OCI-LY3 (cell line): ENCODE results near the gene PALLD.

Experiments
- EZH2phosphoT487 ChIP-seq: fragments of 200-600 bp; shearing (Covaris generic); IDR thresholded peaks from 2 replicates; pipeline ENCODE4 v1.6.1; 2018; ENCODE audit warnings: antibody characterized with exemption, mixed run types, low read depth
- TF ChIP-seq, protein P1 (sequence below): fragments of 200-600, 300-600 bp; sonication (generic); IDR thresholded peaks from 2 replicates; pipeline ENCODE4 v1.5.1; 2014; ENCODE audit warnings: antibody characterized with exemption, low read length, low read depth

DNA sequence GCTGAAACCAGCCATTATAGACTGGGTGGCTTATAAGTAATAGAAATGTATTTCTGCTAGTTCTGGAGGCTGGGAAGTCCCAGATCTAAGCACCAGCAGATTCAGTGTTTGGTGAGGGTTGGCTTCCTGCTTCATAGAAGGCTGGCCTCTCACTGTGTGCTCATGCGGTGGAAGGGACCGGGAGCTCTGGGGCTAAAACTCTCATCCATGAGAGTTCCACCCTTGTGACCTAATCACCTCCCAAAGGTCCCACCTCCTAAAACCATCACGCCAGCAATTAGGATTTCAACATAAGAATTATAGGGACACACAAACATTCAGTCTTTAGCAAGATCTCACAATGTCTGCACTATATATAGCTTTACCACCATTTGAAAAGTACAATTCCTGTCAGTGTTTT is 298.0 kb downstream of the PALLD start:
- TF ChIP-seq, protein P1, sequence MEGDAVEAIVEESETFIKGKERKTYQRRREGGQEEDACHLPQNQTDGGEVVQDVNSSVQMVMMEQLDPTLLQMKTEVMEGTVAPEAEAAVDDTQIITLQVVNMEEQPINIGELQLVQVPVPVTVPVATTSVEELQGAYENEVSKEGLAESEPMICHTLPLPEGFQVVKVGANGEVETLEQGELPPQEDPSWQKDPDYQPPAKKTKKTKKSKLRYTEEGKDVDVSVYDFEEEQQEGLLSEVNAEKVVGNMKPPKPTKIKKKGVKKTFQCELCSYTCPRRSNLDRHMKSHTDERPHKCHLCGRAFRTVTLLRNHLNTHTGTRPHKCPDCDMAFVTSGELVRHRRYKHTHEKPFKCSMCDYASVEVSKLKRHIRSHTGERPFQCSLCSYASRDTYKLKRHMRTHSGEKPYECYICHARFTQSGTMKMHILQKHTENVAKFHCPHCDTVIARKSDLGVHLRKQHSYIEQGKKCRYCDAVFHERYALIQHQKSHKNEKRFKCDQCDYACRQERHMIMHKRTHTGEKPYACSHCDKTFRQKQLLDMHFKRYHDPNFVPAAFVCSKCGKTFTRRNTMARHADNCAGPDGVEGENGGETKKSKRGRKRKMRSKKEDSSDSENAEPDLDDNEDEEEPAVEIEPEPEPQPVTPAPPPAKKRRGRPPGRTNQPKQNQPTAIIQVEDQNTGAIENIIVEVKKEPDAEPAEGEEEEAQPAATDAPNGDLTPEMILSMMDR = no peak
- no peak for TF ChIP-seq EZH2phosphoT487
